GM06990 (cell line): ENCODE data around the gene DROSHA.

Source experiments
- DNase-seq: peaks from one replicate; pipeline ENCODE4 v3.0.0-alpha.2; 2011; ENCODE audit not compliant: insufficient read length; ENCODE audit errors: extremely low read depth
- H3K27me3 ChIP-seq: replicated peaks from 2 replicates; pipeline ENCODE4 v1.6.0; 2011; ENCODE audit warnings: low read length; ENCODE audit not compliant: control insufficient read depth, insufficient read depth
- H3K36me3 ChIP-seq: 2 replicates; pipeline ENCODE4 v1.5.1; 2011; ENCODE audit warnings: low read length; ENCODE audit not compliant: control insufficient read depth, insufficient read depth
- H3K4me3 ChIP-seq: replicated peaks from 2 replicates; pipeline ENCODE4 v1.5.1; 2011; ENCODE audit warnings: low read depth, mild to moderate bottlenecking, control low read depth, low read length
- CTCF ChIP-seq: IDR thresholded peaks from 2 replicates; pipeline ENCODE4 v1.5.1; 2011; ENCODE audit warnings: low read length, control low read depth, mild to moderate bottlenecking, inconsistent platforms; ENCODE audit not compliant: insufficient read depth, poor library complexity, severe bottlenecking

Gene DROSHA

GRCh38 chr5:31530541-31531265, 1.2 kb downstream of the DROSHA start:
- no peak for TF ChIP-seq CTCF
- Histone ChIP-seq H3K27me3 (no peaks in the 10 kb centered on the region), H3K4me3 (peak overlapping the region; percentile 79), H3K36me3 (peaks cover 12% of the 10 kb centered on the region)
- DNase-seq = no peak

GRCh38 chr5:31523041-31523440, 8.9 kb downstream of the DROSHA start:
- DNase-seq = no peak
- H3K36me3 ChIP-seq = peaks cover 8% of the 10 kb centered on the region
- no peak for TF ChIP-seq CTCF
- no peak overlapping the region for H3K4me3 ChIP-seq
- H3K27me3 ChIP-seq = no peaks in the 10 kb centered on the region

DNA sequence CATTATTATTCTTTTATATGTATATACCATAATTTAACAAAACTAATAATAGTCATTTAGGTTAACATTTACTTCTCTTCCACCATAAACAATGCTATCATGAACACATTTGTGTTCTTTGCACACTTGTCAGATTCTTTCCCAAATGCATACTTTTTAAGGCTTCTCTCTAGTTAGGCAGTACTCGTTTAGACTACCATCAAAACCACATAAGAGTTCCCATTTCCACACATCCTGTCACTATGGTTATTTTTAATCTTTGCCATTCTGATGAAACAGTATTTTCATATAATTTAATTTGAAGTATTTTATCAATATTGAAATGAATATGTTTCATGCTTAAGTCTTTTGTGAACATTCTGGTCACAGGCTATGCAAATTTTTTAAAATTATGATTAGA, 15.1 kb downstream of the DROSHA start:
- no peak for TF ChIP-seq CTCF
- Histone ChIP-seq H3K36me3 (peaks cover 15% of the 10 kb centered on the region), H3K27me3 (no peaks in the 10 kb centered on the region), H3K4me3 (no peak overlapping the region)
- DNase-seq = no peak

DNA sequence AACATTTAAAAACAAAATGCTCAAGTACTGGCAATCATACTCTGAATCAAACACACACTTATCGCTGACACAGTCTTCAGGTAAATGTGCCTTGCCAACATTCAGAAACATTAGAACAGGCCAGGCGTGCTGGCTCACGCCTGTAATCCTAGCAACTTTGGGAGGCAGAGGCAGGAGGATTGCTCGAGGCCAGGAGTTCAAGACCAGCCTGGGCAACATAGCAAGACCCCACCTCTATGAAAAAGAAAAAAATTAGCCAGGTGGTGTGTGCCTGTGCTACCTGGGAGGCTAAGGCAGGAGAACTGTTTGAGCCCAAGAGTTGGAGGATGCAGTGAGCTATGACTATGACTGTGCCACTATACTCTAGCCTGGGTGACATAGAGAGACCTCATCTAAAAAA, 20.6 kb downstream of the DROSHA start:
- no peak for DNase-seq
- peaks cover 17% of the 10 kb centered on the region for H3K36me3 ChIP-seq
- no peak overlapping the region for H3K4me3 ChIP-seq
- TF ChIP-seq CTCF = no peak
- H3K27me3 ChIP-seq = no peaks in the 10 kb centered on the region

GRCh38 chr5:31504529-31504928, 27.4 kb downstream of the DROSHA start:
- Histone ChIP-seq H3K27me3 (no peaks in the 10 kb centered on the region), H3K36me3 (peaks cover 17% of the 10 kb centered on the region), H3K4me3 (no peak overlapping the region)
- DNase-seq = no peak
- TF ChIP-seq CTCF = no peak

- no peak for DNase-seq
- H3K36me3 ChIP-seq = peaks cover 22% of the 10 kb centered on the region
- no peaks in the 10 kb centered on the region for H3K27me3 ChIP-seq
- TF ChIP-seq CTCF = no peak
- H3K4me3 ChIP-seq = no peak overlapping the region
Observed at GRCh38 chr5:31502506-31502905, 29.4 kb downstream of the DROSHA start.
